GM21423 (cell line): ENCODE measurements around the gene PLXNA4.

Source experiments
- ATAC-seq: cut with Tn5 transposase; IDR thresholded peaks from one replicate; pipeline ENCODE4 v1.9.1; 2021; ENCODE audit warnings: mild to moderate bottlenecking, moderate library complexity; ENCODE audit not compliant: unreplicated experiment

Gene PLXNA4

DNA sequence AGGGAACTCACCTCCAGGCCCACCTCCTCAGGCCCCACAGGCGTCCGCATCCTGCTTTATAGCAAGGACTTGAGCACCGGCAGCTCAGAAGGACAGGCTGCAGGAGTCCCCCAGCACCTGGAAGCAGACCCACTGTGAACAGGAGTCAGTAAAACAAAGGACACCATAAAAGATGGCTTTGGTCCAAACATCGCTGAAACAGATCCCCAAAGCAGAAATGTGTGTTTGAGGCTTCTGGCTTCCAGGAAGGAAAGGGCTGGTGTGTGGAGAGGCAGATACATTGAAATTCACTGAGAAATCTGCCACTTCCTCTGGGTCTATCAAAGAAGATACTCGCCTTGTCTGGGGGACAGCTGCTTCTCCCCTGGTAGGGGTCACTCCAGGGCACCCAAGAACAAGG lies 286.2 kb downstream of the PLXNA4 start:
- no peak for ATAC-seq

DNA sequence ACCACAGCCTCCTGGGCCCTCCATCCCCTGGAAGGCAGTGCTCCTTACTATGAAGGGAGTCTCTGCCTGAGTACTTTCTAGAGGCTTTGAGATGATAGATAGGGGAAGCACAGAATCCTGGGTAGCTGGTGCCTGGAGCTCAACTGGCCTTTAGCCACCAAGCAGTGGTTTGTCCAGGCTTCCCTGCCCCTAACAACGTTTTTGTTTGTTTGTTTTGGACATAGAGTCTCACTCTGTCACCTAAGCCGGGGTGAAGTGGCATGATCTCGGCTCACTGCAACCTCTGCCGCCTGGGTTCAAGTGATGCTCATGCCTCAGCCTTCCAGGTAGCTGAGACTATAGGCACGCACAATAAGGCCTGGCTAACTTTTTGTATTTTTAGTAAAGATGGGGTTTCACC lies 289.4 kb downstream of the PLXNA4 start:
- ATAC-seq, result no peak

DNA sequence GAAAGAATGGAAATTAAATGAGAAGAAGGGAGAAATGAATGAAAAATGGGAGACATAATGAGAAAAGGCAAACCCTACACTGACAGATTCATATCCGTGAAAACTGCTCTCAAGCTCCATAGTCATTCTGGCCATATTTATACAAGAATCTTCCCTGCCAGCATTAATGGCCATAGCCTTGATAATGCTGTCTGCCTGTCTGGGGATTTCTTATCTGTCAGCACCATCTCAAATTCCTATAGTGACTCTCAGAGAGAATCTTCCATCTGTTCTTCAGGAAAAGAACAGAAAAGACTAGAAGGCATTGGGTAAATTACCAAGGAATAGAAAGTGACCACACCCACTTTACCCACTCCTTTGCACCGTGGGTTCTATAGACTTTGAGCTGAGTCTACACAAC lies 295.9 kb downstream of the PLXNA4 start:
- ATAC-seq, result no peak

DNA sequence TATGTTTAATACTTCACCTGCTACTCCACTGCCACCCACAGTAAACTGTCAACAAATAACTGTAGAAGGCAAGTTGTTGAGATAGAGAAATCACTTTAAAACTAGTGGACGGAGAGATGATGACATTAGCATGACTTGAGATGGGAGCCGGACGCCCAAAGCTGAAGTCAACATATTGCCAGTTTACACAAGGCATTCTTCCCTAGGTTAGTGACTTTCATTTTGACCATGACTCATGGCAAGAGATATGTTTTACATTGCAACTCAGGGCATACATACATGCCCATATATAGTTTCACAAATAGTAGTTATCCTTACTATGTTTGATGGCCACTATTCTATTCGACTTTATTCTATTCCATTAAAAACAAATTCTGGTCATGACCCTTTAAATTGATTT lies 296.6 kb downstream of the PLXNA4 start:
- no peak for ATAC-seq

DNA sequence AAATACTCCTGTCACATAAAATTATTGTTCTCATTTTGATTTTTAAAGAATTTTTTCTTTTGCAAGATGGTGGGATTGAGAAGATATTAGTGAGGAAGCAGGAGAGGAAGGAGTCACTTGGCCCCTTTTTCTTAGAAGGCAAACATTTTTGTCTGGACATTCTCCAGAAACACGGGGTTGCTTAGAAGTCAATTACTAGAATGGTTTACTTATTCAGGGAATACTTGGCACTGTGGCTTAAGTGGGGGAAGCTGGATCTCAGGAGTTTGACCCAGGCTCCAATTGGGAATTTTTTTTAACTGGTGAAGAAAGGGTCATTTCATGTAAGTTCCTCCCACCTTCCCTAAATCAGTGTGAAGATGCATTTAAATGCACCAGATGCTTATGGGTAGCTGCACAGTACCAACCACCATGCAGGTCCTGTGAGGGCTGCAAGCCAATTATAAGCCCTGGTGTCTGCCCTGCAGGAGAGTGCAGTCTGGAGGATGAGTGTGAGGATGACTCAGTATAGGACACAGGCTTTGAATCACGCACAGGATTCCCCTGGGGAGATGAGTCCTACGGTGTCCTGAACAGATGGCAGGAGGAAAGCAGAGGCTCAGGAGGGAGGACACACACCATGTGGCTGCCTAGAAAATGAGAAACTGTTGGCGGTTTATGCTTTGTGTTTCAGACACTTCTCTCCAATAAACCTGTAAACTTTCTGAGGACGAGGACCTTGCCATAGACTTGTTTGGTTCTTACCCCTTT lies 299.1 kb downstream of the PLXNA4 start:
- ATAC-seq, result no peak

DNA sequence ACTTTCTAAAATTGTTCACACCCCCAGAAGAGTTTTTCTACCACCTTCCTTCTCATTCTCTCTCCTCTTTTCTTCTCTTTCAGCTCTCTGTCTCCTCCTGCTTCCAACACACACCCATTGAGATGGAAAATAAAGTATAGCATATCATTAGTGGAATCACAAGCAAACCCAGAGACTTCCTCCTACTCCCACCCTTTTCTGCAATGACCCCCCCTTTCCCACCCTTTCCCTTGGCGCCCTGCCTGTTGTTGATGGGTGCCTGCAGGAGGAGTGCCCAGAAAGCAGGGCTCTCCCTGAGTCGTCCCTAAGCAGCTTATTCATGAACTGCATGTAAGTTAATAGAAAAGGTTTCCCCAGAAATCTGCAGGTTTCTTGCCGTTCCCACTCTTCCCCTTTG lies 300.0 kb downstream of the PLXNA4 start:
- ATAC-seq, result no peak

DNA sequence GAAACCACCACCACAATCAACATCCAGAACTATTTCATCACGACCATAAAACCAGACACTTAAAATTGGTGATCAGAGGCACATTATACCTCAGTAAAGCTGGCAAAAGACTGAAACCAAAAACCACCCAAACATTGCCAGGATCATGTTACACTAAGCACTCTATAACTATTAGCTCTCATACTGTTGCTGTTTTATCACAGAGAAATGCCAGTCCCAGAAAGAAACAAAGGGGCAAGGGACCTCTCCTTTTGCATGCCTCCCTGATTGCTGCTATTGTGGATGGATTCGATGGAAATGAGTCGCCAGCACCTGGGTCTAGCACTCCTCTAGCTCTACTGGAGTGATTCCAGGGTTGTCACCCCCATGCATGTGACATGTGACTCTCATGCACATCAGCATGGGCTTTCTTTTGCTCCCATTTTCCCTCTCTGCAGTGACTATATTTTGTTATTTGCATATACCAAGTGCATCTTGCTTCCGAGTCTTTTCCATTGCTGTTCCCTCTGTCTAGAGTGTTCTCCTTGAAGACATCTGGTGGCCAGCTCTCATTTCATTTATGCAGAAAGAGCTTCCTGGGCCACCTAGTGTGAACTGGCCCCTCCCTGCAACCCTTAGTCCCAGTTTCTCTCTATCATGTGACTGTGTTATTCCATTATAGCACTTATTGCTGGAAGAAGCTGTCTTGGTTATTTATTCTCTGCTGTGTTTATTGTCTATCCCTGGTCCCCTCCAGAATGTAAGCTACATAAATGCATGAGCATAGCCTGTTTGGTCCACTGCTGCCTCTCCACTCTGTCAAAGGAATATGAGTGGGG lies 300.6 kb downstream of the PLXNA4 start:
- ATAC-seq, result no peak

DNA sequence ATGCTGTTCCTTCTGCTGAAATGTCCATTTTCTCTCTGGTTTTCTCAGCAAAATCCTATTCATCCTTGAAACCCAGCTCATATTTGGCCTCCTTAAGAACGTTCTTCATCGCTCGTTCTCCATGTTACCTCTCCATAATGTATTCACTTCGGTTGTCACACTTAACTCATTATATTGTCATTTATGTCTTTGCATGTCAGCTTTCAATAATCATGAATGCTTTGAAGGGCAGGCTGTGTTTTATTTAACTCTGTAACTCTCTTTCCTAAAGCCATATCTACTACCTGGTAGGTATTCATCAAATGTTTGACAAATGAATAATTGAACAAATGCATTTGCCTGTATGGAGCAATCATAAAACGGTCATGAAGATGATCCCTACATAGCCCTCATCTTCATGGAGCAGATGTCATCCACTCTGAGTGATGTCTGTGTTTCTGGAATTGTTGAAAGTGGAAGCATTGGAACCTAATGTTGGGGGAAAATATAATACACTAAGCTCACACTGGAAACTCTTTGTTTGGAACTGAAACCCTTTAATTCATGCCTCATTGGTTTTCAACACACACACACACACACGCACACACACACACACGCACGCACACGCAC lies 303.4 kb downstream of the PLXNA4 start:
- no peak for ATAC-seq

DNA sequence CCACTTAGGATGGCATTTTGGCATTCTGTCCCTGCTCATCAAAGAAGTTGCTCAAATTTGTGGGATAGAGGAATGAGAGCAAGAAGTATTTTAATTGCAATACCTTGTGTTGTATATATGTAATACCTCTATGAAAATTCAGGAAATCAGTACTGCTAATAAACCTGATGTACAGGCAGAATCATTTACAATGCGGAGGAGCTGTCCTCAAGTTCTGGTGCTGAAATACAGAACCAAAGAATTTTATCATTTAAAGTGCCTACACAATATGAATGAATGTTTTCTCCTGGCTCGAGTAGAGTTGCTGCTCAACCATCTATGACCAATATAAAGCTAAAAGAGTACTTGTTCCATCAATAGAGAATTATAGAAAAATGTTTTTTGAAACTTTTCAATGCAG lies 305.8 kb downstream of the PLXNA4 start:
- no peak for ATAC-seq

DNA sequence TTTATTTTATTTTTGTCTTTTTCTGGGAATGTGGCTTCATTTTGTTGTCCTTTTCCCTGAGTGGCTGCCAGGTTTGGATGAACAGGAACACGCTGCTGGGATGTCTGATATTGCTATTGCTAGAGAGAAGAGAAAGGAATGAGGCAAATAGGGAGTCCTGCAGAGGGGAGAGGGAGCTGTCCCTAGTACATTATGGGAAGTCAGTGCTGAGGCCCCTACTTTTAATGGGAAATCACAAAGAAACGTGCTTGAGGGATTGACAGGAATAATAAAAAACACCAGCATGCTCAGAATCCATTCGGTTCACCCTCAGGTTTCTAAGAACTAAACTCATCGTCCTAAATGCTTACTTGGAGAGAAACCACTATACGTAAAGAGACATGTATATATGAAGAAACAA lies 306.6 kb downstream of the PLXNA4 start:
- ATAC-seq, result no peak

DNA sequence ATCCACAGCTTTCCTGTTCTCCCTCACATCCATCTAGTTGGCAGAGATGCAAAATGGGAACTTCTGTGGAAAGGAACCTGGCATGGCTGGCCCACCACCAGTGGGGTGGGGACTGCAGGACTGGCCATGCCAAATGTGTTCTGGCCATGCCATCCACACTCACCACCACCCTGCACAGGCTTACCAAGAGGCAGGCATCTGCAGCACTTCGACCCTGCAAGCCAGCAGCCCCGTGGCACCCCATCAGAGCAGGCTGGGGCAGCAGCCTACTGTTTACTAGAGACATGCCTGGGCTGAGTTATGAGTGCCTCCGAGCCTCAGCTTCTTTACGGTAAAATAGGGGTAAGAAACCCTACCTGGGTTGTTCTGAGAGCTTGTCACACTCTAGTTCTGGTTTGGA lies 313.1 kb downstream of the PLXNA4 start:
- no peak for ATAC-seq

DNA sequence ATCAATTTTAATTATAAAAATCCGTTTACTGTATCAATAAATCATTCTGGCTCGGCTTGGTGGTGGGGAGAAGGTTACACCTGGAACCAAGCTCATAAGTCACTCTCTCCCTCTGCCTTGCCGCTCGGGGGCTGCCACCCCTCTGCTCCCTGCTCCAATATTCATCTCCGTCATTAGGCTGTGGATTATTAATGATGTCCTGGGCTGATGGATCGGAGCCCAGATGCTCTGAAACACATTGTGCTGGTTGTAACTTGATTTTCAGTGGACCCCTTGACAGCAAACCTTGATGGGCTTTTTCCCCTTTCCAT lies 314.2 kb downstream of the PLXNA4 start:
- ATAC-seq, result no peak

DNA sequence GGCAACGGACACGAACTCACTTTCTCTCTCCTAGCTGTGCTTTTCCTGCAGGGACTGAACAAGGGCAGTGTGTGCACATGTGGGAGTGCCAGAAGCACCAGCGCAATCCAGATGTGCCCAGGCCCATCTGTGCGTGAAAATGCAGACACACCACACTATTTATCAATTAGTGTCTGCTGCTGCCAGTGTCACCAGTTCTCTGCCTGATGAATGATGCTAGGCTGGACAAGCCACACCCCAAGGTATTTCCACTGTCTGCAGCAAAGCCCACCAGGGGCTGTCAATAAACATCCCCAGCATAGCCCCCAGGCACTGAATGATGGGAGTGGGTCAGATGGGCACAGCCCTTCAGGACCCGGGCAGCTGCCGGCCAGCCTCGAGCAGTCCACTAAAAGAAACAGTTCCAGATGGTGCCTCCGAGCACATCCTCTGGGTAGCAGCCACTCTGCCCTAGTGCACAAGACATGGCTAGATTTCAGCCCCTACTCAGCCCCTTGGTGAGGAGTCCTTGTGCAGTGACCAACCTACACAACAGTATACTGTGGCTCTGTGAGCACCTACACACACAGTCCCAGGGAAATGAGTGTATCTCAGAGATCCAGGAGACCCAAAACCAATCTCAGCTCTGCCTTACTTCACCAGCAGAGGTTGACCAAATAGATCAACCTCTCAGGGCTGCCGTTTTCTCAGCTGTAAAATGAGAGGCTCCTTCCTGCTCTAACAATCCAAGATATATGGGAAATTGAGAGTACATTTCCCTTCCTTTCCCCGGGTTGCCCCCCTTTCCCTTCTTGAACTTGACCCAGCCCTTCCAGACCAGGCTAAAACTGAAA lies 314.7 kb downstream of the PLXNA4 start:
- no peak for ATAC-seq

DNA sequence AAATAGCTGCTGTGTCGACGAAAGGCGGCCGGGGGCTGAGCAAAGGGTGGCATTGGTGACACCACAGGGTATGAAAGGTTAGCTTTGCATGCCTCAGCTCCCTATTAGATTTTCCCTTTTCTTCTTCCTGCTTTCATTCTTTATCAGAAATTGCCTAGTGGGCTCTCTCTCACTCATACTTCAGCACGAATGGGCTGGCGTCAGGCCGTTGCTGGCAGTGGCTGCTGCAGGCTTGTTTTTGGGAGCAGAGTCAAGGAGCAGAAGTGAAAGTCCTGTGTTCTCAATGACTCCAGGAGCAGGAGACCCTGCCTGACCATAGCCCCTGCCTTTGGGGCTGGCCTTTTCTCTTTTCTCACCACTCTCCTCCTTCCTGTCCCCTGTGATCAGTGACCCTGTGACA lies 318.0 kb downstream of the PLXNA4 start:
- ATAC-seq, result no peak

DNA sequence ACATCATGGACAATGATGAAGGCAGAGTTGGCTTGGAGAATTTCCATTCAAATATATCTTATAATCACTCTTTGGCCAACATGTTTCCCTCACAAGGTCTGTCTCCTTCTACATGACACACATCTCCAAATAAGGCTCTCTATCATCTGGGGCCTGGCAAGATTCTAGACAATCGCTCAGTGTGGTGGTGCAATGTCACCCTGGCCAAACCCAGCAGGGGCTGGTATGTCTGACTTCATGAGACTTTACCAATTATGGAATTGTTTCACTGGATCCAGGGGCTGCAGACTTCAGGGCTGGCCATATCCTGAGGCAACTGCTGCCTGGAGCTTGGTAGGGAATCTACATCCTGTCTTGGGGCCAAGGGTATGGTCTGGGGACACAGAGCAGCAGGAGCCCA lies 319.0 kb downstream of the PLXNA4 start:
- no peak for ATAC-seq

DNA sequence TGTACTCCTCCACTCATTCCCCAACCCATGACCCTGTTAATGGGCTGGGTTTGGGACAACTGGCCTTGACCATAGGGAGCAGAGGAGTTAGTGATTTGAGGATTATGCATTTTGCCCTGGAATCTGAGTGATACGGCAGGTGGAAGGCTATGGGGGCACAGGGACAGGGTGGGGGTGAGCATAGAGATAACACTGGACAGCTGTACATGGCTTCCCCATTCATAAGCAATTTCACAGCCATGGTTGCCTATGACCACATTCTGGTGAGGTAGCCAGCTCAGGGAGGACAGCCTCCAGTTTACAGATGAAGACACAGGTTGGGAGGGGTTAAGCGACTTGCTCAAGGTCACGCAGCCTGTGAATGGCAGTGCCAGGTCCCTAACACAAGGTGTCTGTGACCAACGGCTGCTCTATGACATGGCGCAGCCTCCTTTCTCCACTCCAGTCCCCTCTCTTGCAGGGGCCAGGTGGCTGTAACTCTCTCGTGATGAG lies 319.5 kb downstream of the PLXNA4 start:
- no peak for ATAC-seq

DNA sequence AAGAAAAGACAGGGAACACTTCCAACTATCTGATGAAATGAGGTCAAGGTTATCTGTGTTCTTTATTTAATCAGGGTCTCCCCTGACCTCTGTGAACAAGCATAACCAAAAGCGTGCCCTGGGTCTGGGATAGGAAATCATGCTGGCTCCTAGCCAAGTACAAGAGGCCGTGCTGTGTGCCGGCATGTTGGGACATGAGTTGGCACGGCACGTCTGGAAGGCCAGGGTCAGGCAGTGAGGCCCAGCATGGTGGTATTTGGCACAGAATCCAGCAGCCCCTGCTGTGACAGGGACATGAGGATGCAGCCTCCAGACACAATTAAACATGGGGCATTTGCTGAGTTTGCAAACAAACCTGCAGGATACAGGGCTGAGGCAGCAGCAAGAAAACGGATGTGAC lies 320.4 kb downstream of the PLXNA4 start:
- no peak for ATAC-seq

DNA sequence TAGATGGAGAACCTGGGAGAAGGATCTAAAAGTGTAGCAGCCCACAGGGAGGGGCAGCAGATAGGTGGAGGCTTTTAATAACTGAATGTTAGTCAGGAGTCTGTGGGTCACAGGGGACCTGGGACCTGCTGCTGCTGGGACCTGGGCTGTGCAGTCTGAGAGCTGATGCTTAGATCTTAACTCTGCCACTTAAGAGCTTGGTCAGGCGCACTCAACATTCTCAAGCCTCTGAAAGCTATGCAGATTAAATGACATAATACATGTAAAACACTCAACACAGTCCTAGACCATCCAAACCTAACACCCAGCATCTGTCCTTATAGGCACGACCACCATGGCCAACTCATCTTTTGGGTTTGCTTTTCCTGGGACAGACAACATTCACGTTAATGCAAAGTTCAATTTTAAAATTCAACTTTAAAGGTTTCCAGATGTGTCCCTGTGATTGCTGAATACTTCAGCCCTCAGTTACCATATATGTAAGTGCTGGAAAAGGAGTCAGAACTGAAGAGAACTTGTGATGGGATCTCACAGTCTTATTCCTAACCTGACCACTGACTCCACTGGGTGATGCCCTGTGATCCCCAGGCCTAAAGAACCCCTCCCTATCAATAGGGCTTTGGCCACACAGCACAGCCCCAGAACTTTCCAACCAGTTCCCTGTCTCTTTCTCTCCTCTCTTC lies 321.0 kb downstream of the PLXNA4 start:
- ATAC-seq, result no peak

DNA sequence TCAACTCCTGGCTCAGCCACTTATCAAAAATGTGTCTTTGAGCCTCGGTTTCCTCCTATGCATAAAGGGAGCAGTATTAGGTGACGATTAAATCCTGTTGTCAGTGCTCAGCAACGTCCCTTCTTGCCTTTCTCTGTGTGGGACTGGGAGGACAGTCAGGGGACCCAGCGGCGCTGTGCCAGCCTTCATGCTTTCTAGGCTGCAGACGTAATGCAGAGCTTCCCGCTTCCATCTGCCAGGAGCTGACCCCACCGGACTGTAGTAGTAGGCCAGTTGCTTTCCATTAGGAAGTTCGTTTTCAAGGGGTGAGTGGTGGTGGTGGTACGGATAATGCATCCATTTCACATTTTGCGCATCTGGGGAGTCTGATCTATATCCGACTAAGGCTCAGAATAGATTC lies 321.8 kb downstream of the PLXNA4 start:
- ATAC-seq, result no peak

DNA sequence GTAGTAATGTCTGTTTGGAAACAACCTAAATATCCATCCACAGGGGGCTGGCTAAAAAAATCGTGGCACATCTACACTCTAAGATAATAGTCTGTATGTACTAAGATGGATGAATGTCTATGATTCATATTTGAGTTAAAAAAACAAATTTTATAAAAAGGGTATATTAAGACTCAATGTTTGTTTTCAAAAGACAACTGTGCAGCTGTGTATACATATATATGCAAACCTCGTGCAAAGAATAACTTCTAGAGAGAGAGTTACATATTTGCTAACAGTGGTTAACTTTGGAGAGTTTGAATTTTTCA lies 323.5 kb downstream of the PLXNA4 start:
- ATAC-seq, result no peak

DNA sequence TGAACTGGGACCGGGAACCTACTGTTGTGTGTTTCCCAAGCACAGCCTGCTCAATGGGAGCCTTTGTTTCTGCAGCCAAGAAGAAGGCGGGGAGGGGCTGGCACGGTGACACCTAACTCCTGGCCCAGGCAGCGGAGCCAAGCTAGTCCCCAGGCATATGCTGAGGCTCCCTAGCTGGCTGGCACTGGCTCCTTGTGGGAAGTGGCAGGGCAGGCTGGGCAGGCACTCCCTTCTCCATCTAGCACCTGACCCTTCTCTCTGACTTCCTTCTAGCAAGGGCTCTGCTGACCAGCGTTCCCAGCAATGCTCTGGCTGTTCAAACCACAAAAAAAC lies 325.0 kb downstream of the PLXNA4 start:
- no peak for ATAC-seq
